NAMALWA (cell line): ENCODE measurements around the gene FBXO8.
"Not testable (repeated sequence)": the region's sequence is repeated elsewhere in the genome, so short reads cannot be mapped to it uniquely, and the experiment has no call there.

ENCODE experiments used
- DNase-seq: peaks from one replicate; pipeline ENCODE4 v3.0.0-alpha.2; 2015; ENCODE audit warnings: low spot score

Gene FBXO8, protein sequence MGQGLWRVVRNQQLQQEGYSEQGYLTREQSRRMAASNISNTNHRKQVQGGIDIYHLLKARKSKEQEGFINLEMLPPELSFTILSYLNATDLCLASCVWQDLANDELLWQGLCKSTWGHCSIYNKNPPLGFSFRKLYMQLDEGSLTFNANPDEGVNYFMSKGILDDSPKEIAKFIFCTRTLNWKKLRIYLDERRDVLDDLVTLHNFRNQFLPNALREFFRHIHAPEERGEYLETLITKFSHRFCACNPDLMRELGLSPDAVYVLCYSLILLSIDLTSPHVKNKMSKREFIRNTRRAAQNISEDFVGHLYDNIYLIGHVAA

DNA sequence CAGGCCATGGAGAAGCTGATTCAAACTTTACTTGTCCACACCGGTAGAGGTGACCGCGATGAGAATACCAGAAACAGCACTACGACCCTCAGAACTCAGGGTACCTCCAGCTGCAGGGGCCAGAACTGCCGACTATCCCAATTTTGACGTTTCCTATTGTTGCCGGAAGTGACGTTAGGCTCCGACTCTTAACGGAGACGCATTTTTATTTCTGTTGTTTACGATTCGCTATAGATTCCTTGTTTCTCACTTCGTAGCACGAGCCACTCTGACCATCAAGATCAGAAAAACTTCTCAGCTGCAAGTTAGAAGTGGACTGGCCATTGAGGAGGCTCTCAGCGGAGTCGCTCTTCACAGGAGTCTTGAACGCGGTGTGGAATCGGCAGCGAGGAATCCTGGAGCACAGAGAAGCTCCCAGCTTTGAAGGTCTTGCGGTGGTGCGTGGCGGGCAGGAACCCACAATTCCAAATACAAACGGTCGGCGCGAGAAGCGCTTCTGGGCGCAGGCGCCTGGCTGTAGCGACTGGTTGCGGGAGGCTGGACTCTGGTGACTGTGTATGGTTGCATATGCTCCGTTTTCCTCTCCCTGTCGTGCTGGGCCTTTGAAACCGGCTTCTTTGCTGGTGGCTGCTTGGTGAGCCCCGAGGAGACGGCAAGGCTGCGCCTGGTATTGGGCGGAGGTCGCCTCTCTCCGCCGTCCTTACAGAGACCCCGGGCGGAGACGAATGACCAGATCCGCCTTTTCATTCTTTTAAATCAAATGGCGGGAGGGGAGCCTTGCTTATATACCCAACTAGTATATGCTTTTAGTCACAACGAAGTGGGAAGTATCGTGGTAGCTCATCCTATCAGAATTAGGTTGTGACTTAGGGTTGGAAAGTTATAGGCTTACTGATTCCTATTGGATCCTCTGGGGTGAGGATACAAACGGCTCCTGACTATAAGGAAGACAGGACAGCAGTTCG lies at the start of gene FBXO8, which contains the start of gene CEP44:
Gene FBXO8, minus strand, starts transcription at position 161 of the 965 bp plus-strand sequence. CDS start 20,575 bp downstream, outside the sequence.
Gene CEP44, plus strand, starts transcription at position 405 of the 965 bp plus-strand sequence. CDS start 15,211 bp downstream, outside the sequence.
- DNase-seq: peak; percentile 87

DNA sequence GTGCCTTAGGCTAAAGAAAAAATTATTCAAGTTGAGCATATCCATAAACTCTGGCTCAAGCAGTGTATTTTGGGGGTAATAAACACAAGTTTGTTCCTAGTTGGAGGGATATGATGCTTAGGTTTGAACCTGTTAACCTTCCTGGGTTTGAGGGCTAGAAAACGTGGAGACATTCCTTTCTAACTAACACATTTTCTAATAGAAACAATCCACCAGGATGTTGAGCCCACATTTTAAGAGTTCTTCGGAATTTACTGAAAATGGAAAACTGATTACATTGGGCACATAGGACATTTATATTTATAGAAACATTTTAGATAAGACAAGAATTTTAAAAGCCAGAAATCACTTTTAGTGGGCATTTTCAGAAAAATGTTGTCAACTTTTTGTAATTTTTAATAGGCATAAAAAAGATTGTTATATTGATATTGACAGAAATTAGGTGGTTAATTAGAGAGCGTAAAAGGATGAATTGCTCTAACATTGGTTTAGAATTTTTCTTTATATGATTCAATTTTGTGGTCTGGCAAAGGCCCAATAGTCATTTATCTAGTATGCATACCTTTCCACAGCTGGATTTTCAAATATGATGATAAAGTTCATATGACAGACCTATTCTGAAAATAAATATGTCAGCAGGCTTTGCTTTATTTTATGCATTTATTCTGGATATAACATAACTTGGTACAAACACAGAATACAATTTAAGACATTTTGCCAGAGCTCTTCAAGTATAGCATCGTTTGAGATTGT lies 49.5 kb upstream of the FBXO8 start:
- DNase-seq: no peak

DNA sequence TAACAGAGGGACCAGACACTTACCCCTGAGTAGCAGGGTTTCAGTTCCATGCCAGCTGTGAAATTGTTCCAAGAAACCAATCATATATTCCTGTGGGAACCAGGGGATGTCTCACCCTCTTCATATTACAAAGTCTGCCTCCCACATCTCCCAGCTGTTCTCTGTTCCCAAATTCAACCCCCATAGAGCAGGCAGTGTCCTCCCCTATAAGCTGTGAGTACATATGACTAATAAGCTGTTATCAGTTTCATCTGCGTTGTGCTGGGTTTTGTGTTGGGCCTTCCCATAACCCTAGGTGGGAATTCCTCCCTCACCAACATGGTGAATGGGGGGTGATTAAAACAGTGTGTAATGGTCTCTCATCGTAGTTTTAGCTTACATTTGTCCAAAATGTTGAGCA lies 41.3 kb upstream of the FBXO8 start:
- DNase-seq: no peak

DNA sequence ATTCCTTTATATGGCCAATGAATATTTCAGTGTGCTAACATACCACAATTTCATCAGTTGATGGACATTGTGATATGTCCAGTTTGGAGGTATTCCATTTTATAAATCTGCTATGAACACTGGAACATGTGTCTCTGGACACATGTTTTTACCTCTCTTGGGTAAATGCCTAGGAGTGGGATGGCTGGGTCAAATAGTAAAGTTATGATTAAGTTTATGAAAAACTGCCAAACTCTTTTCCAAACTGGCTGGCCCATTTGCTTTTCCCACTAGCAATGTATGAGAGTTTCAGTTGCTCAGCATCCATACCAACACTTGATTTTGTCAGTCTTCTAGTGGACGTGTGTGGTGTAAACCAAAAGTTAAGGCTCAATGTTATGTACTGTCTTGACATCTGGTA lies 40.8 kb upstream of the FBXO8 start:
- no peak for DNase-seq

DNA sequence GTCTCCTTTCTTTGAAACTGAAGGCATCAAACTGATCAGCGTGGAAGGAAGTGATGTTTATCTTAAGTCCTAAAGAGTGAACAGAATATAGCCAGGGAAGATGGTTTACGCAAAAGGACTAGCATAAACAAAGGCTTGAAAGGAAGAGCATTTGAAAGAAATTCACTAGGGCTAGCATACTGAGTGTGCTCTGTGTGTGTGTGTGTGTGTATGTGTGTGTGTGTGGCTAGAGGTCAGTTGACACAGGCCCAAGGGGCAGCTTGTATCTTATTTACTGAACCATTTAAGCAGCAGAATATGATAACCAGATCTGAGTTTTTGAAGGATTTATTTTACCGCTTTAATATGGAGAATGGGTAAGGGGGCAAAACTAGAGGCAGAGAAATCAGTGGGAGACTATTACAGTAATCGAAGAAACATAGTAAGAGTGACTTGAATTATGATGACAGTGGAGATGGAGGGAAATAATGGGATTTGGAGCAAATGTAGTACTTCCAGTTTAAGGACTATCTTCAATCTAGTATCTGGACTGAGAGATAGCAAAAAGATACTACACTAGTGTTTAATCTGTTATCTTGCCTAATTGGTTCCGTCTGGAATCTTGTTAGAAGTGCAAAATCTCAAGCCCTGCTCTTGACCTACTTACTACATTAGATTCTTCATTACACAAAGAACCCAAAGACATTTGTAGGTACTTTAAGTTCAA lies 37.2 kb upstream of the FBXO8 start:
- no peak for DNase-seq

DNA sequence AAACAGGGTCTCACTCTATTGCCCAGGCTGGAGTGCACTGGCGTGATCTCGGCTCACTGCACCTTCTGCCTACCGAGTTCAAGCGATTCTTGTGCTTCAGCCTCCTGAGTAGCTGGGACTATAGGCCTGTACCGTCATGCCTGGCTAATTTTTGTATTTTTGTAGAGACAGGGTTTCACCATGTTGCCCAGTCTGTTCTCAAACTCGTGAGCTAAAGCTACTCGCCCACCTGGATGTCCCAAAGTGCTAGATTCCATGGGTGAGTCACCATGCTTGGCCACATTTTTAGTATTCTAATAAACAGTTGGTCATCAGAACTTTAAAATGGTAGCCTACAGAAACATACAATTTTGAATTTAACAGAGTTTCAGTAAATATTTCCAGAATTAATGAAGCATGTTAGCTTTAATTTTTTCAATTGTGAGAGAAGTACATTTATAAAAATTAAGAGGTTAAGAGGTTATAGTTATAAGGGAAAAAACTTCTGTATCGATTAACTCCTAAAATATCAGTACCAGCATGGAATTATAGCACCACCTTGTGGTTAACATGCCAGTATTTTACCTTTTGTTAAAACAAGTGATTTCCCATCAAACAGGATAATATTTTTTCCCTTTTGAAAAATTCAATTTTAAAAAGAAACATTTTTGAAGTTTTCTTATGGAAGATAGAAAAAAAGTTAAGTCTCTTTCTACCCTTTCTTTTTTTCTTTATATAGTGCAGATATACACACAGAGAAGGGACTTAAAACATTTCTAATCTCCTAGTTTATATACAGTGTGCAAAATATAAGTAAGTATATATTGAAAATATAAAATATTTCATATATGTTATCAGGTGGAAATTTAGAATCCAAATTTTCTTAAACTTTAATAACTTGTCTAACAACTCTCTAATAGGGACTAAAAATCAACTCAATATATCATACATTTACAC lies 35.6 kb upstream of the FBXO8 start:
- peak; percentile 57 for DNase-seq

DNA sequence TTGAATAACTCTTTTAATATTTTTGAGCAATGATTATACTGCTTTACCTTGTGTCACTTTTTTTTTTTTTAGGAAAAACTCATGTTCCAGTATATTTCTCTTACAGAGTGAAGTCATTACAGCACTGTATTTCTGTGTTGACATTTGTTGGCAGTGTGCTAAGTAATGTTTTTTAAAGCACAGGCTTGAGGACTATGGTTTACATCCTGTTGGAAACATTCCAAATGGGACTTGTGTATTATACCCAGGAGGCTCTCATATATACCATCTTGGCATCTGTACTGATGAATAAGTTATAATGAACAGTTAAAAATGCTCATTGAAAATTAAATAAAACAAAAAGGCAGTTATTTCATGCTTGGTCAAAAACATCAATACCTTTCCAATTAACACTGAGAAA lies 34.1 kb upstream of the FBXO8 start:
- no peak for DNase-seq

DNA sequence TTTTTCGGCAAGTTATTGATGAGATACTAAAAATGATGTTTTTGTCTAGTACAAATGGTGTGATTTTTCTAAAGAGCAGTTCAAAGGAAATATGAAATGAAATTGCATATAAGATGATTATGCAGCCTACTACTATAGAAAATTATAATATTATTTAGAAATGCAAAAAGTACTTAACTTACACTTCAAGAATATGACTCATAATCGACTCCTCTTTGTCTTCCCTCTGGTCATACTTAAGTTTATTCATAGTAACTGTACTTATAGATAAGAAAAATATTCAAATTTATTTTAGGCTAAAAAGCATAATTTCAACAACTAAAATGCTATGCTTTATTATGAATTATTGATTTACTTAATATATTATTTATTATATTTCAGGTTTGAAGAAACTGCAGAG lies 33.5 kb upstream of the FBXO8 start:
- no peak for DNase-seq

DNA sequence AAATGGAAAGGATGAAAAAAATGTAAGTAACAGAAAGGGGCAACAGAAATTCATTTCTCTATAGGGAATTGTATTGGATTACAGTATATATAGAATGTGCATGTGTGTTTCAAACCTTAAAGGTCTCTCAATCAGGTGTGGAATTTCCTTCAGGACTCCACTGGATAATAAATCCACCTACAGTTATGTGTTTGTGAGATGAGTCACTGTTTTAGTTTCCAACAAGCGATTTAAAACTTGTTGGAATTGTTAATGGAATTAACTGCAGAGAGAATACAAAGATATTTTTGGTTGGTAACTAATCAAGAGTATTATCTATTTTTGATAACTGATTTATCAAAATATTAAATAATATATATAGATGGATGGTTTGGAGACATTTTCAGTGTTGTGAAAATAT lies 33.1 kb upstream of the FBXO8 start:
- DNase-seq: no peak

DNA sequence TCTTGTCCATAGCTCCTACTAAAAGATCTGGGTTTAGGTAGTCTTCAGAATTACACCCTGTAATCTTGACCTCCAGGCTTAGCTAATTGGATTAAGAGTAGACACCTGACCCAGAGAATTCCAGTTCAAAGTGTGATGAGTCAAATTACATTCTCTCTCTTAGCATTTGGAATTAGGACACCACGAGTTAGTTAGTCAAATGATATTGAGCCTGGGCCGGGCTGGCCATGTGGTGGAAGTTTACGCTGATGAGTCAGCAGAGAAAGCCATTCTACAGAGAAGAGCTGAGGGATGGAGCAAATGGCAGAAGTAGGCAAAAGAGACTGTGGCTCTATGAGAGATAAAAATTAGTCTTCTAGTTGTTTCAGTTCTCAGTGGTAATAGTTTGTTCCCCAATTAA lies 31.3 kb upstream of the FBXO8 start:
- no peak for DNase-seq

DNA sequence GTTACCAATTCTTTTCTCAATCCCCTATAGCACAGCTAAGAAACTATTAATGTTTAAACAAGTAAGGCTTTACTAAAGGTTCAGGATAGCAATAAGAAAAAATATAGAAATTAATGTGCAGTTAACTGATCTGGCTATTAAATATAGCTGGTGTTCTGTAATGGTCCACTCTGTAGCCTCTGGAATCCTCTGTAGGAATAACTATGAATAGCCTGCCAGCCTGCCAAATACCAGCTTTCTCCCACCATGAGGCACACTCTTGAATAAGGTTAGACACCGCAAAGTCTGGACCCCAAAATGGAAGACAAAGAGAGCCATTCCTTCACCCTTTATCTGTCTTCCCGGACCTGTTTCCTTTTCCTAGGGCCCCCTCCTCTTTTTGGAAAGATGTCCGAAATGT lies 30.8 kb upstream of the FBXO8 start:
- no peak for DNase-seq

DNA sequence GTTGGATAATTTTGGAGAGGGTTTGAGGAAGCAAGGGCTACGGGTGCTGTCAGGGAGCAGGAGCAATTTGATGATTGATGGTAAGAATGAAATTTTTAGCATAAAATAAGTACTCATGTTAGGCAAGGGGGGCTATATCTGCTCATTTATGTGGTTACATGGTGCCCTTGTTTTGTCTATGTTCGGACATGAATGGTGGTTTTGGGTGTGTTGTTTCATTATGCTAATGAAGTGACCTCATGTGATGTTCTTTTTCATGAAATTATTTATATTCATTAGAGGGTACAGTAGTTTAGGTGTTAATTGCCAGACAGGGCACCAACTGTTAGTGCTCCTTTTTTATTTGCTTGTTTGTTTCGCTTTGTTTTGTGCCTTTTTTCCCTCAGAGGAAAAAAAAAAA lies 29.5 kb upstream of the FBXO8 start:
- DNase-seq: no peak

DNA sequence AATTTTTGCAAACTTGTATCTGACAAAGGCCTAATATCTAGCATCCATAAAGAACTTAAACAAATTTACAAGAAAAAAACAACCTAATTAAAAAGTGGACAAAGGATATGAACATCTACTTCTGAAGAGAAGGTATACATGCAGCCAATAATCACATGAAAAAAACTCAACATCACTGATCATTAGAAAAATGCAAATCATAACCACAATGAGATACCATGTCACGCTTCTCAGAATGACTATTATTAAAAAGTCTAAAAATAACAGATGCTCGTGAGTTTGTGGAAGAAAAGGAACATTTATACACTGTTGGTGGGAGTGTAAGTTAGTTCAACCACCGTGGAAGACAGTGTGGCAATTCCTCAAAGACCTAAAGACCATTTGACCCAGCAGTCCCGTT lies 24.2 kb upstream of the FBXO8 start:
- no peak for DNase-seq

DNA sequence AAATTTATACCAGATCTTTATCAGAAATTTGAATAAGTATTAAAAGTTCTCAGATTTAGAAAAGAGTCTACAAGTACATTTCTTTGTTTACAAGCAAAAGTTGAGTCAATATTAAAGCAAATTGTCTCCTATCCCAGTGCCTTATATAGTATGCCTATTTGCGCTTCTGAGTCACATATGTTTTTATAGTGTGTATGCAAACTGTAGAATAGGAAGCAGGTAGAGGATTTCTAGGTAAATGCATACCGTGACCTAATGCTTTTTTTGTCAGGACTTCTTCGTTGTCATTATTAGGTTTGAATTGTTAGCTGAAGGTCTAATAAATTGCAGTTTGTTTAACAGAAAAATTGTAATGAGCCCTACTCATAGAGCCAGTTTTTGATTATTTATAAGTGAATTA lies 22.5 kb upstream of the FBXO8 start:
- no peak for DNase-seq

DNA sequence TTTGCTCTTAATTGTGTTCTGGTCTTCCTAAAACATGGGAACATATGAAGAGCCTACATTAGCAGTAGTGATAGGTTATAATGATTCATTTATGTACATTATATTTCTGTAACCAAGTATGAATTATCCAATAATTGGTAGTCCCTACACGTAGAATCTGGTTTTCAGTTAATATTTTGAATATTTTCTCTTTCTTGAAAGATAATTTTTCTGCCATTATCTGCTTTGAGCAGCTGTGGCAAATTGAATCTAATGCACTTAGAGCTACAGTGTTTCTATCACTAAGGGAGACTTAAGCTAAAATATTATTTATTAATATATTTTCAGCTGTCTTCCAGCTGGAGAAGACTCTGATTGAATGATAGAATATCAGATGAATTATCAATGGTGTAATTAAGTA lies 21.2 kb upstream of the FBXO8 start:
- no peak for DNase-seq

DNA sequence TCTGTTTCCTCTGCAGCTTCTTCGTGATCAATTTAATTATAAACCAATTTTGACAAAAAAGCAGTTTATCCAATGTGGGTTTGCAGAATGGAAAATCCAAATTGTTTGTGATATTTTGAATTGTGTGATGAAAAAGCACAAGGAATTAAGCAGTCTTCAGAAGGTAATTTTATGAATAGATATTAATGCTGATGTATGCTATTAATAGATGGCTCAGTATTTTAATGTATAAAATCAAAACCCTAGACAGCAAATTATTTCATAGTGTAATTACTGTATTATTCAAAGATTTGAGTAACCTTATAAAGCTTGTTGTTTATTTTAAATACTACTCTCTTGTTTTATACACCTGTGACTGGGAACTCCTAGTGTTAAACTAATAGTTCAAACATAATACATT lies 20.2 kb upstream of the FBXO8 start:
- no peak for DNase-seq

DNA sequence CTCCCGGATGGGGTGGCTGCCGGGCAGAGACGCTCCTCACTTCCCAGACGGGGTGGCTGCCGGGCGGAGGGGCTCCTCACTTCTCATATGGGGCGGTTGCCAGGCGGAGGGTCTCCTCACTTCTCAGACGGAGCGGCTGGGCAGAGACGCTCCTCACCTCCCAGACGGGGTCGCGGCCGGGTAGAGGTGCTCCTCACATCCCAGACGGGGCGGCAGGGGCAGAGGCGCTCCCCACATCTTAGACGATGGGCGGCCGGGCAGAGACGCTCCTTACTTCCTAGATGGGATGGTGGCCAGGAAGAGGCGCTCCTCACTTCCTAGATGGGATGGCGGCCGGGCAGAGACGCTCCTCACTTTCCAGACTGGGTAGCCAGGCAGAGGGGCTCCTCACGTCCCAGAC lies 11.7 kb upstream of the FBXO8 start:
- DNase-seq: not testable (repeated sequence)

DNA sequence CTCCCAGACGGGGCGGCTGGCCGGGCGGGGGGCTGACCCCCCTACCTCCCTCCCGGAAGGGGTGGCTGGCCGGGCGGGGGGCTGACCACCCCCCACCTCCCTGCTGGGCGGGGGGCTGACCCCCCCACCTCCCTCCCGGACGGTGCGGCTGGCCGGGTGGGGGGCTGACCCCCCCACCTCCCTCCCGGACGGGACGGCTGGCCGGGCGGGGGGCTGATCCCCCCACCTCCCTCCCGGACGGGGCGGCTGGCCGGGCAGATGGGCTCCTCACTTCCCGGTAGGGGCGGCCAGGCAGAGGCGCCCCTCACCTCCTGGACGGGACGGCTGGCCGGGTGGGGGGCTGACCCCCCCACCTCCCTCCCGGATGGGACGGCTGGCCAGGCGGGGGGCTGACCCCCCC lies 11.2 kb upstream of the FBXO8 start:
- not testable (repeated sequence) for DNase-seq

DNA sequence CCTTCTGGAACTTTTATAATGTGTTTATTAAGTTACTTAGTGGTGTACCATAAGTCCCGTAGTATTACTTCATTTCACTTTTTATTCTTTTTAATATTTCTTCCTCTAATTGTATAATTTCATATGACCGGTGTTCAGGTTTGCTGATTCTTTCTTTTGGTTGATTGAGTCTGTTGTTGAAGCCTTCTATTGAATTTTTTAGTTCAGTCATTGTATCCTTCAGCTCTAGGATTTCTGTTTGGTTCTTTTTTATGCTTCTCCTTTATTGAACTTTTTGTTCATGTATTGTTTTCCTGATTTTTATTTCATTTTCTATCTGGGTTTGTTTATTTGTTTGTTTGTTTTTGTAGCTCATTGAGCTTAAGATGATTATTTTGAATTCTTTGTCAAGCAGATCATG lies 9.0 kb upstream of the FBXO8 start:
- no peak for DNase-seq

DNA sequence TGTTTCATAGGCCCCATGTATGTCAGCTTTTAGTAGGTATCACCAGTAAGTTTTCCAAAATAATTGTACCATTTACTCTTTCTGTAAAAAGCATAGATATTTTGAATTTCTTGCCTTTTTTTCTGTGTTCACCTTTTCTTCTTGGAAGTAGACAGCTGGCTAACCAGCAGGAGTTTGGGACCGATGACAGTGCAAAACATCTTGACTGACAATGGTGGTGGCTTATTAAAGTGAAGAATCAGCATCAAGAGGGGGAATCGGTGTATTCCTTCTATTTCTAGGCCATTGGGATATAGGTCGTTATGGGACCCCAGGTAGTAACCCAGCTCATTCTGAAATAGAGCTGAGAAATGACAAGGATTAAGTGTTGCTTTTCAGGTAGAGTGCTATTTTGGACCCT lies 3.4 kb upstream of the FBXO8 start:
- no peak for DNase-seq

DNA sequence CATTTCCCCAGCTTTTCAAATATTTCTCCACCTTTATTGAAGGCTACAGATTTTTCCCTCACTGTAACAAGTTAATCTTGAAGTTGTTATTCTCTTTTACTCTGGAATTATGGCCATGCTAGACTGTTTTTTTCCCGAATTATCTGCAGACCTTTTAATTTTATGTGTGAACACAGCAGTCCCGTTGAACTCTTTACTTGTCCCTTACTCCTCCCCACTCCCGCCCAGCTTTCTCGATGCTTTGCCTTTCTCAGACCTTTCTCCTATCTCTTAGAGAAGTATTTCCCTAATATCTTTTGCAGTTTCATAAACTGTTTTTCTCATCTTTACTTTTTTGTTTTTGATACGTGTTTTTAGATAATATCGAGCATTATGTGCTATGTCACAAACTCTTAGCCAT lies 1.0 kb upstream of the FBXO8 start:
- DNase-seq: peak; percentile 39
